22Rv1 (cell line): ENCODE data around the gene PLEKHA5.

ENCODE experiments used
- ZFX ChIP-seq: fragments of 450-650 bp; IDR thresholded peaks from 2 replicates; pipeline ENCODE4 v1.6.1; 2017; ENCODE audit warnings: antibody characterized with exemption, borderline replicate concordance
- TF ChIP-seq, protein P1 (sequence below): fragments of 450-650 bp; IDR thresholded peaks from 2 replicates; pipeline ENCODE4 v1.5.1; 2017; ENCODE audit warnings: mild to moderate bottlenecking

GRCh38 chr12:19332196-19332595 is 202.7 kb downstream of the PLEKHA5 start:
- TF ChIP-seq, protein P1, sequence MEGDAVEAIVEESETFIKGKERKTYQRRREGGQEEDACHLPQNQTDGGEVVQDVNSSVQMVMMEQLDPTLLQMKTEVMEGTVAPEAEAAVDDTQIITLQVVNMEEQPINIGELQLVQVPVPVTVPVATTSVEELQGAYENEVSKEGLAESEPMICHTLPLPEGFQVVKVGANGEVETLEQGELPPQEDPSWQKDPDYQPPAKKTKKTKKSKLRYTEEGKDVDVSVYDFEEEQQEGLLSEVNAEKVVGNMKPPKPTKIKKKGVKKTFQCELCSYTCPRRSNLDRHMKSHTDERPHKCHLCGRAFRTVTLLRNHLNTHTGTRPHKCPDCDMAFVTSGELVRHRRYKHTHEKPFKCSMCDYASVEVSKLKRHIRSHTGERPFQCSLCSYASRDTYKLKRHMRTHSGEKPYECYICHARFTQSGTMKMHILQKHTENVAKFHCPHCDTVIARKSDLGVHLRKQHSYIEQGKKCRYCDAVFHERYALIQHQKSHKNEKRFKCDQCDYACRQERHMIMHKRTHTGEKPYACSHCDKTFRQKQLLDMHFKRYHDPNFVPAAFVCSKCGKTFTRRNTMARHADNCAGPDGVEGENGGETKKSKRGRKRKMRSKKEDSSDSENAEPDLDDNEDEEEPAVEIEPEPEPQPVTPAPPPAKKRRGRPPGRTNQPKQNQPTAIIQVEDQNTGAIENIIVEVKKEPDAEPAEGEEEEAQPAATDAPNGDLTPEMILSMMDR: no peak
- no peak for TF ChIP-seq ZFX
